B cell (primary cell): ENCODE results near the gene CD151. TPM values are rescaled to one million over a fixed set of nuclear protein-coding genes. Genes with fewer than 3 reads are reported as not detected.

ENCODE experiments used
- ATAC-seq: fragments of 200-7000 bp; cut with Tn5 transposase; one replicate; pipeline ENCODE4 v1.10.0; 2021; ENCODE audit warnings: low read depth, mild to moderate bottlenecking, moderate number of reproducible peaks, moderate library complexity
- CTCF ChIA-PET: fragments of 350-600 bp; sonication (Branson Sonifier 250); formaldehyde crosslinking; loops from one replicate; lab custom pipeline; 2021; ENCODE audit warnings: antibody characterized with exemption, inconsistent platforms; lab: Charles Lee
- POLR2A ChIA-PET: fragments of 350-600 bp; sonication (Branson Sonifier 250); formaldehyde crosslinking; loops from one replicate; lab custom pipeline; 2021; ENCODE audit warnings: antibody characterized with exemption; lab: Charles Lee
- DNase-seq: peaks from one replicate; pipeline ENCODE4 v3.0.0; 2013
- H2AFZ ChIP-seq: 2 replicates; pipeline ENCODE4 v1.6.1; 2012; ENCODE audit warnings: mild to moderate bottlenecking, low read depth, low read length; ENCODE audit not compliant: insufficient read depth, poor library complexity, severe bottlenecking
- H3K27ac ChIP-seq, 2 donors: 1 replicate in 1 of 2; 2 replicates in 1 of 2; pipeline ENCODE4 v1.5.1; 2012 to 2013; ENCODE audit warnings: low read length in 2 of 2, mild to moderate bottlenecking in 2 of 2, moderate library complexity in 1 of 2
- H3K27me3 ChIP-seq, 4 experiments: fragments of 200-600 bp in 1 of 4; sonication (generic) in 1 of 4; replicated peaks in 1 of 4; 1 replicate in 2 of 4; 2 replicates in 2 of 4; pipeline versions ENCODE4 v1.6.1 to v1.7.0; 2013 to 2016; ENCODE audit warnings: low read length in 3 of 4, mild to moderate bottlenecking in 2 of 4, mixed read lengths in 1 of 4, moderate library complexity in 1 of 4; ENCODE audit not compliant: insufficient read depth in 4 of 4, control insufficient read depth in 3 of 4; ENCODE audit errors: control extremely low read depth in 1 of 4
- H3K36me3 ChIP-seq, 2 experiments: replicated peaks in 1 of 2; 1 replicate in 1 of 2; 2 replicates in 1 of 2; pipeline versions ENCODE4 v1.6.1 to v1.7.1; 2013; ENCODE audit warnings: low read length in 1 of 2; ENCODE audit not compliant: insufficient read depth in 2 of 2, control insufficient read depth in 1 of 2; ENCODE audit errors: control extremely low read depth in 1 of 2, extremely low read depth in 1 of 2
- H3K4me1 ChIP-seq, 2 donors: fragments of 200-600 bp in 1 of 2; sonication (generic) in 1 of 2; 1 replicate in 1 of 2; 2 replicates in 1 of 2; pipeline versions ENCODE4 v1.5.1 to v1.6.1; 2013 to 2017; ENCODE audit warnings: low read length in 2 of 2; ENCODE audit not compliant: control insufficient read depth in 2 of 2, insufficient read depth in 2 of 2
- H3K4me2 ChIP-seq: replicated peaks from 2 replicates; pipeline ENCODE3; 2012; ENCODE audit warnings: mild to moderate bottlenecking, low read depth, low read length; ENCODE audit not compliant: poor library complexity, severe bottlenecking
- H3K4me3 ChIP-seq, 5 experiments: fragments of 200-600 bp in 1 of 5; sonication (generic) in 1 of 5; 1 replicate in 3 of 5; 2 replicates in 2 of 5; pipeline versions ENCODE4 v1.5.1 to v1.7.0; 2011 to 2016; ENCODE audit warnings: low read length in 4 of 5, mild to moderate bottlenecking in 4 of 5, low read depth in 2 of 5, control low read depth in 1 of 5, moderate library complexity in 1 of 5; ENCODE audit not compliant: insufficient read depth in 1 of 5; ENCODE audit errors: control extremely low read depth in 1 of 5, extremely low read depth in 1 of 5
- H3K79me2 ChIP-seq: fragments of 200-600 bp; sonication (generic); one replicate; pipeline ENCODE4 v1.6.0; 2016; ENCODE audit warnings: low read length; ENCODE audit not compliant: control insufficient read depth, insufficient read depth
- H3K9ac ChIP-seq: fragments of 200-600 bp; sonication (generic); 2 replicates; pipeline ENCODE4 v1.6.1; 2017; ENCODE audit warnings: mild to moderate bottlenecking, low read length, moderate library complexity
- H3K9me3 ChIP-seq, 3 donors: one replicate each; pipeline versions ENCODE4 v1.6.1 to v1.7.1; 2013; ENCODE audit warnings: low read length in 2 of 3; ENCODE audit not compliant: control insufficient read depth in 2 of 3, insufficient read depth in 1 of 3; ENCODE audit errors: control extremely low read depth in 1 of 3
- H4K20me1 ChIP-seq: 2 replicates; pipeline ENCODE4 v1.6.0; 2012; ENCODE audit warnings: mild to moderate bottlenecking, low read length; ENCODE audit not compliant: insufficient read depth, control insufficient read depth, poor library complexity, severe bottlenecking
- H3K27ac Mint-ChIP-seq: one replicate; pipeline ENCODE4 v1.8.0; 2021; ENCODE audit warnings: mixed read lengths
- H3K27me3 Mint-ChIP-seq: one replicate; pipeline ENCODE4 v1.8.0; 2021; ENCODE audit warnings: mixed read lengths
- H3K4me1 Mint-ChIP-seq: one replicate; pipeline ENCODE4 v1.8.0; 2021; ENCODE audit warnings: mixed read lengths
- H3K4me3 Mint-ChIP-seq: one replicate; pipeline ENCODE4 v1.8.0; 2021; ENCODE audit warnings: mixed read lengths
- H3K9me3 Mint-ChIP-seq: one replicate; pipeline ENCODE4 v1.8.0; 2022; ENCODE audit warnings: mixed read lengths; ENCODE audit not compliant: insufficient read depth
- EZH2 ChIP-seq: IDR thresholded peaks from 2 replicates; pipeline ENCODE4 v1.6.1; 2012; ENCODE audit warnings: borderline replicate concordance, low read depth, mild to moderate bottlenecking, moderate library complexity, low read length; ENCODE audit not compliant: insufficient read depth, poor library complexity, severe bottlenecking
- WGBS: methylation state at CpG from one replicate; pipeline ENCODE4 v1.1.5; 2013; ENCODE audit warnings: missing lambda C conversion rate; ENCODE audit not compliant: insufficient coverage; 5-methylcytosine and 5-hydroxymethylcytosine counted together
- intact Hi-C: fragments of 100-400 bp; cut with micrococcal nuclease; formaldehyde crosslinking; loops from one replicate; pipeline ENCODE4 v1.10.0; 2022
- polyA plus RNA-seq: library from polyadenylated mRNA; depleted of rRNA; stranded (reverse); fragments of >200 nt; gene quantifications from 2 replicates; pipeline ENCODE4 v1.2.3, GENCODE V29; 2012
- total RNA-seq, 2 donors: library from RNA; stranded (reverse); fragments of 120-200 nt in 1 of 2; gene quantifications; 1 replicate in 1 of 2; 2 replicates in 1 of 2; pipeline versions ENCODE4 v1.2.3 to v1.2.4, GENCODE V29; 2013 to 2022
- TF ChIP-seq, protein P1 (sequence below): fragments of 200-600 bp; IDR thresholded peaks from one replicate; pipeline ENCODE4 v1.8.0; 2022; ENCODE audit warnings: antibody characterized with exemption, mild to moderate bottlenecking

The CD151 gene
- total and polyA plus RNA-seq, 2 donors (not counting 1 experiment from before 2014, with no cell fraction given), result 24.4 to 25.5 TPM

DNA sequence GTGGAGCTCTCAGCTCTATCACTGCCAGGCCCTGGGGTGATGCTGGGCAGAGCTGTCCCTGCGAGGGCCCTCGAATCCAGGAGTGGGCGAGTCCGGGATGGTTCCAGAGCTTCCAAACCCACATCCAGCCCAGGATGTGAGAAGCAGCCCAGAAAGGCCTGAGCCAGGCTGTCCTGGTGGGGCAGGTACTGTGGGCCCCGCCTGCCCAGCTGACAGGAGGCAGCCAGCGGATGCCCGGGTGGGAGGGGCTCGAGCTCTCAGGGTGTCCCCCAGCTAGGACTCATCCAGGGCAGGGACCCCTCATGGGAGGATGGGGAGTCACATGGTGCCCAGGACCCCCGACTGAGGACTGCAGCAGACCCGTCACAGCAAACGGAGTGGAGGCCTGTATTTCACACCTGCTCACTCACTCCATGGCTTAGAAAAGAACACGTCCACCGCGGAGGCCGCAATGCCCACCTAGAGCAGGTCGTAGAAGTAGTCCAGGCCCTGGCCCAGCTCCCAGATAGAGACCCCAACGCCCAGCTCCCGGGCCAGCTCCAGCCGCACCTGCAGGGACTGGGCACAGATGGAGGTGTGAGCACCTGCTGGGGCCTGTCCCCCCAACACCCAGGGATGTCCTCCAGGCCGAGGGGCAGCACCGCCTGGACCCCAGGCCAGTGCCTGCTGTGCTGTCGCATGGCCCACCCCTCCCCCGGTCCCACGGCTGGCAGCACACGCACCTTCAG lies 36.8 kb downstream of the CD151 start:
- Histone ChIP-seq H3K9me3 (no peaks in the 10 kb centered on the region), H3K27ac (no peak overlapping the region), H3K4me2 (no peak overlapping the region), H3K9ac (no peak overlapping the region), H4K20me1 (no peaks in the 10 kb centered on the region), H3K79me2 (no peaks in the 10 kb centered on the region), H3K4me3 (no peak overlapping the region), H3K27me3 (no peaks in the 10 kb centered on the region), H3K4me1 (no peaks in the 10 kb centered on the region), H3K36me3 (peaks cover 0 to 6% of the 10 kb centered on the region in 2 experiments), H2AFZ (no peak overlapping the region)
- H3K4me3 Mint-ChIP-seq, result no peak overlapping the region
- no peaks in the 10 kb centered on the region for H3K4me1 Mint-ChIP-seq
- no peak for ATAC-seq
- 99% methylated on average over 21 of the region's 25 CpGs for WGBS
- POLR2A ChIA-PET, result no interaction called here
- H3K9me3 Mint-ChIP-seq, result no peaks in the 10 kb centered on the region
- intact Hi-C loops, result no loop called here
- TF ChIP-seq, protein P1, sequence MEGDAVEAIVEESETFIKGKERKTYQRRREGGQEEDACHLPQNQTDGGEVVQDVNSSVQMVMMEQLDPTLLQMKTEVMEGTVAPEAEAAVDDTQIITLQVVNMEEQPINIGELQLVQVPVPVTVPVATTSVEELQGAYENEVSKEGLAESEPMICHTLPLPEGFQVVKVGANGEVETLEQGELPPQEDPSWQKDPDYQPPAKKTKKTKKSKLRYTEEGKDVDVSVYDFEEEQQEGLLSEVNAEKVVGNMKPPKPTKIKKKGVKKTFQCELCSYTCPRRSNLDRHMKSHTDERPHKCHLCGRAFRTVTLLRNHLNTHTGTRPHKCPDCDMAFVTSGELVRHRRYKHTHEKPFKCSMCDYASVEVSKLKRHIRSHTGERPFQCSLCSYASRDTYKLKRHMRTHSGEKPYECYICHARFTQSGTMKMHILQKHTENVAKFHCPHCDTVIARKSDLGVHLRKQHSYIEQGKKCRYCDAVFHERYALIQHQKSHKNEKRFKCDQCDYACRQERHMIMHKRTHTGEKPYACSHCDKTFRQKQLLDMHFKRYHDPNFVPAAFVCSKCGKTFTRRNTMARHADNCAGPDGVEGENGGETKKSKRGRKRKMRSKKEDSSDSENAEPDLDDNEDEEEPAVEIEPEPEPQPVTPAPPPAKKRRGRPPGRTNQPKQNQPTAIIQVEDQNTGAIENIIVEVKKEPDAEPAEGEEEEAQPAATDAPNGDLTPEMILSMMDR, result no peak
- no peak for TF ChIP-seq EZH2
- DNase-seq, result no peak
- CTCF ChIA-PET, result no interaction called here
- no peak overlapping the region for H3K27ac Mint-ChIP-seq
- H3K27me3 Mint-ChIP-seq, result no peaks in the 10 kb centered on the region

DNA sequence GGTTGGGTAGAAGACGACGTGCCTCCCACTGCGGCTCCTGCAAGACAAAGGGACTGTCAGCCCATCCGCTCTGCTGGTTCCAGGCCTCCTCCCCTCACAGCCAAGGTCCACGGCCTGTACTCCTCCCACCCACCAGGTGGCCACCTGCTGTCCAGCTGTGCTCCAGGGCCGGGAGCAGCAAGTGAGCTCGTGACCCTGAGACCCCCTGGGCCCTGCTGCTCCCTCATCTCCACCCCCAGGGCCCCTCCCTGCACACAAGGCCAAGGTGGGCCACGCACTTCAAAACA lies 37.3 kb downstream of the CD151 start:
- H3K79me2 ChIP-seq, result no peaks in the 10 kb centered on the region
- Mint-ChIP-seq H3K4me1 (no peaks in the 10 kb centered on the region), H3K27me3 (no peaks in the 10 kb centered on the region), H3K27ac (no peak overlapping the region), H3K4me3 (no peak overlapping the region), H3K9me3 (no peaks in the 10 kb centered on the region)
- no peak for DNase-seq
- no peak overlapping the region for H3K4me2 ChIP-seq
- TF ChIP-seq, protein P1, result no peak
- no peak for TF ChIP-seq EZH2
- ChIA-PET POLR2A (no interaction called here), CTCF (no interaction called here)
- intact Hi-C loops, result no loop called here
- H3K9me3 ChIP-seq, result no peaks in the 10 kb centered on the region
- no peak for ATAC-seq
- H3K4me3 ChIP-seq, result no peak overlapping the region
- 88% methylated on average over 8 of the region's 8 CpGs for WGBS
- peaks cover 0 to 6% of the 10 kb centered on the region in 2 experiments for H3K36me3 ChIP-seq
- no peaks in the 10 kb centered on the region for H4K20me1 ChIP-seq
- H3K27ac ChIP-seq, result no peak overlapping the region
- no peak overlapping the region for H3K9ac ChIP-seq
- H3K4me1 ChIP-seq, result no peaks in the 10 kb centered on the region
- no peaks in the 10 kb centered on the region for H3K27me3 ChIP-seq
- H2AFZ ChIP-seq, result no peak overlapping the region
